Stimulated activated CD8-positive, alpha-beta memory T cell treated with anti-CD3 and anti-CD28 coated beads, Interleukin-7, amount 100 ng/mL, for 48 hours (primary cell): ENCODE results near the gene MYH8.

Experiments used
- DNase-seq, 2 donors: peaks; one replicate each; pipeline ENCODE4 v3.0.0-alpha.2; 2020; ENCODE audit warnings: low read depth in 1 of 2; ENCODE audit errors: extremely low read depth in 1 of 2

Gene MYH8

DNA sequence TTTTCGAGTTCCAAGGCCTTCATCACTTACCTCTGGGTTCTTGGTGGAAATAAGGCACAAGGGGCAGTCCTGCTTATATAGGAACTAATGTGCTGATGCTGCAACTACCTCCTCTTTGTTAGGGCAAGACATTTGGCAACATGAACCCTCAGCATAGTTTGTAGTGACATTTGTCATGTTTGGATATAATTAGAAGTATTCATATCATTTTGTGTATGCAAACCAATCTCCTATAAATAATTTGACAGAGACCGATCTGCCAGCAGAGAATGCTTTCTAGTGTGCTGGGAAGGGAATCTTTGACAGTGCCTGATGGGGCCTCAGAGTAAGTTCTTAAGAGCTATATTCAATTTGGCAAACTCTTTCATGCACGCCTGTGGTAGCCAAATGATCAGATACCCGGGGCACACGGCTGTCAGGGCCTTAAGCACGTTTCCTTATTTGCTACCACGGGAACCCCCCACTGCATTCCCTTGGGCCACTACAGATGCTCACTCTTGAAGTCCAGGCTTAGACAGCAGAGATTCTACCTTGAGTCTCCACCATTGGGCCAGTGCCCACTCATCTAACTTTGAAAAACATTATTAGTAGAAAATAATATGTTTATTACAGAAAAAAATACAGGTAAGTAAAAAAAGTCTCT is at the start of gene MYH8:
Gene MYH8, minus strand, starts transcription at position 51 of the 643 bp plus-strand sequence. CDS start 1,723 bp downstream, outside the sequence.
- no peak for DNase-seq

DNA sequence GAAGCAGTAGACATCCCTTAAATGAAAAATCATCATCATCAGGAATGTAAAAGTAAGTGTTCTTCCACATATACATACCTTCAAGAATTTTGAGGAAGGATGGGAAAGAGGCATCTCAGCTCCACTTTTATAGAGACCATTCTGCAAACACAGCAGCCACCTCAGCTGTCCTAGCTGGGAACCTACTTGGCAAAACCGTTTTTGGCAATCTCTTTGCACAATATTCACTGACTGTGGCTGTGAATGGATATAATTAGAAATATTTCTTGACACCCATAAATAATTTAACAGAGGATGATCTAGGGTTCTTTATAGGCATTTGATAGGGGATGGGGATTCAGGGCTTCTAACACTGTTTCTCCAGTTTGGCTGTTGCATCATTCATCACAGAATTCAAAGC is 47.7 kb upstream of the MYH8 start, which contains the start of gene MYH4:
Gene MYH4, minus strand, starts transcription at position 101 of the 400 bp plus-strand sequence. CDS start 2,814 bp downstream, outside the sequence.
- no peak for DNase-seq

DNA sequence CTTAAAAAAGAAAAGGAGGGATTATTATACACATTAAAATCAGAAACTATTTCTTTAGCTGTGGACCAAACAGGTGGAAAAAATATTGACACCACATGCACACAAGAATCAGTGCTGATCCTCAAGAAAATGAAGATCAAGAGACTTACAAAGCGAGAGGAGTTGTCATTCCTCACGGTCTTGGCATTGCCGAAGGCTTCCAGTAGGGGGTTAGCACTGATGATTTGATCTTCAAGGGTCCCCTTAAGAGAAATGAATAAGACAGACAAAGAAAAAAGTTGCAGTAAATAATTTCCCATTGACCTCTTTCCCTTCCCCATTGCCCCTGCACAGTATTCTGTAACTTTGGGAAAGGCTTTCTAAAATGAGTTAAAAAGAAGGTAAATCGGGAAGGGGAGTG is 41.7 kb upstream of the MYH8 start:
- no peak for DNase-seq

GRCh38 chr17:10460062-10460461 is 38.3 kb upstream of the MYH8 start:
- no peak for DNase-seq

DNA sequence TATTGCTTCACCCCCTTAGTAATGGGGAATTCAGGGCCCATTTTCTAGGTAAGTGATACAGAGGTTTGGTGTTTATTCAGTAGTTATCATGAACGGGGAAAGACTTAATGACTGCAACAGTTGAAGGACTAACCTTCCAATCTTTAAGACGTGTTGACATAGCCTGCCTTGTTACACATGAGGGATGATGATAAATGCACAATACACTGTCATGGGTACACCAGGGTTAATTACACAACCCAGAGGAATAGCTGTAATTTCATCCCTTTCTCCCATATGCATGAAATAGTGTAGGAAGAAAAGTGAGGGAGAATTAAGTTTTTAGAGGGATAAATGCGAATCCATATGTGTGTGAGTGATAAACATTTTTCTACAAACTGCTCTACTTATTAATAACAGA is 37.0 kb upstream of the MYH8 start:
- DNase-seq = no peak

DNA sequence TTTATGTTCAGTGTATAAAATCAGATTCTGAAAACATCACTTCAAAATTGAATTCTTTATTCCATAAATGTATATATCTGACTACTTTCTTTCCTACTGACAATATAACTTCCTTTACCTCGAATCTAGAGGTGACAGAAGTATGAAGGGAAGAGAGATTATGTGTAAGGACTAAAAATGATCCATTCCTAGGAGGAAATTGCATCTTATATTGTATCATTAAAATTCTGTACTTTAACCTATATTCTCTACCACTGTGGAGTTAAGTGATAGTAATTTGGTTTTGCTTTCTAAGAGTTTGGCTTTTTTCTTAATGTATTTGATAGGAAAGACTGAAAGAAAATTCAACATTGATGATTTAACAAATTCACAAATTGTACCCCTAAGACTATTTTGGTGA is 36.2 kb upstream of the MYH8 start:
- DNase-seq = no peak

GRCh38 chr17:10447026-10447931 is 25.5 kb upstream of the MYH8 start:
- DNase-seq = no peak

DNA sequence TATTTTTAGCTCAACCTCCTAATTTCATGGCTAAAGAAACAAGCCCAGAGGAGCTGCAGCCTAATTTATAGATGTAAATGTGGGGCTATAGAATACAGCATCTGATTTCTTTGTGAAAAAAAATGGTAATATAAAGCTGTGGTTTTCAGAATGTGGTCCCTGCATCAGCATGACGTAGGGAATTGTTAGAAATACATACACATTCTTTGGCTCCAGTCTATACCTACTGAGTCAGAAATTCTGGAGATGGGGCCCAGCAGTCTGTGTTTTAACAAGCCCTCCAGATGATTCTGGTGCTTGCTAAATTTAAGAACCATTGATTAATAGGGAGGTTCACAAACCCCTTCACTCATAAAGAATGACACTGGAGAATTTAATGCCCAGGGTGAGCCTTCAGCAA is 18.1 kb upstream of the MYH8 start:
- DNase-seq = no peak

DNA sequence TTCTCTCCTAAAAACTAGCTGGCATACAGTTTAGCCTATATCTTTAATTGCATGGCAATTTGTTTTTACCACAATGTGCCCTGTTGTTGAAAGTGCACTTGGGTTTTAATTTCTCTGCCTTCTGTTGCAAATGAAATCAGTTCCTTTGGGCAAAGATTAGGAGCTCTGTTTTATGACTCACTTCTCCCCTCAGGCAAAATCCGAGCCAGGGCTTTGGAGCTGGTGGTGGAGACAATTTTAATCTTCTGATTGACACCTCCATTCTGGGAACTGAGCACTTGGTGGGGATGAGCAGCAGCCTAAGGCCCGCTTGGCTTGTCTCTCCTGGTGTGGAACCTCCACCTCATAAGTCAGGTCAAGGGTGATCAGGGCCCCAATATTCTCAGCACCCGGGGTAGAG is 13.3 kb upstream of the MYH8 start:
- no peak for DNase-seq

GRCh38 chr17:10429421-10430045 is 7.8 kb upstream of the MYH8 start:
- no peak for DNase-seq

GRCh38 chr17:10428781-10429180 is 7.0 kb upstream of the MYH8 start:
- DNase-seq = no peak

DNA sequence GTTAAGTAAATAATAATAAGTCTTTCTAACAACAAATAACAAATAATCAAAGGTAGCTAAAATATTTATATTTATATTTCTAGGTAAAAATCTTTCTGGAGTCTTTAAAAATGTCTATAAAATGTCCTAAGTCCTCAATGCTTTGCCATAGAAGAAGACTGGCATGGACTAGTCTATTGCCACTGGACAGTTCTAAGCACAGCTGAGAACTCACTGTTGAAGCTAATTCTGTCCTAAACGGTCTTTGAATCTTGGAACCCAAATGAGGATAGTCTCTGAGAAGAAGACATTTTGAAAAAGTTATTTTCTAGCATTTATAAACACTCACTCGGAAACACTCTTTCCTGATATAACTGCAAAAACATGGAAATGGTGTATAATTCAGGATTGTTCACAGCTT is 539 bp downstream of the MYH8 start:
- DNase-seq = no peak

DNA sequence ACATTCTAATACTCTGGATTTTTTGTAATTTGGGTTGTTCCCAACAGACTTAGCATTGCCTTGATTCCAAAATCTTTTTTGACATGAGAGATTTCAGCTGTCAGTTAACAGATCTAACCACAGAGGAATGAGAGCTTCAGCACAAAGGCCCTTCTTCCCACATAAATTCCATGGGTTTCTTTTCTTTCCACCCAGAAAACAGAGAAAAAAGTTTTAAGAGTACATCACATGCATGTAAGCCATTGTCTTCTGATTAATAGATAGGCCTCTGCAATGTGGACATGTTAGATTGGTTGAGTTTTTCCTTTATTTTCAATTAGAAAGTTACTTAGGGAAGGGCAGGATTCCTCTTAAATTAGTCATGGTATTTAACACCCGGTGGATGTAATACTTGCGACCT is 939 bp downstream of the MYH8 start:
- no peak for DNase-seq

GRCh38 chr17:10417431-10417830 is 4.3 kb downstream of the MYH8 start:
- no peak for DNase-seq

- no peak for DNase-seq
These were observed 6.6 kb downstream of the MYH8 start for GRCh38 chr17:10415161-10415560.

- no peak for DNase-seq
These were observed 18.2 kb downstream of the MYH8 start for GRCh38 chr17:10403589-10403988.

- DNase-seq = no peak
These were observed 23.4 kb downstream of the MYH8 start for GRCh38 chr17:10398352-10398751.

DNA sequence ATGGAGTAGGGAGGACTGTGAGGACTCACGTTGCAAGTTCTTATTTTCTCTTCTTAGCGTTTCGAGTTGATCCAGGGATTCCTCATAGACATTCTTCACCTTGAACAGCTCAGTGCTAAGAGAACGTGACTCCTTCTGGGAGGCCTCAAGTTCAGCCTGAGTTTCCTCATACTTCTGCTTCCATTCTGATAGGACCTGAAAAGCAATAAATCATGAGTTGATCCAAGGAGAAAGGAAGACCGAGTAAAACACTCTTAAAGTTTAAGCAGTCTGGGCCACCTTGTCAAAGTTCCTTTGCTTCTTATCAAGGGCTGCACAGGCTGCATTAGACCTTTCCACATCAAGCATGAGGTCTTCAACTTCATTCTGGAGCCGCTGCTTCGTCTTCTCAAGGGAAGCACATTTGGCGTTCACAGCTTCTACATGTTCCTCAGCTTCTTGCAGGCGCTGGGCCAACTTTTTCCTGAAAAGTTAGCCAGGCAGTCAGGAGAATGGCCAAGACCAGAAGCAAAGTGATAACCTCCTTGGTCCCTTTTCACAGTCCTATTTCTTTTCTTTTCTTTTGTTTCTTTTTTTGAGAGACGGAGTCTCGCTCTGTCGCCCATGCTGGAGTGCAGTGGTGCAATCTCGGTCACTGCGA is 25.1 kb downstream of the MYH8 start:
- no peak for DNase-seq

GRCh38 chr17:10394201-10394887 is 27.4 kb downstream of the MYH8 start:
- no peak for DNase-seq

GRCh38 chr17:10392880-10393279 is 28.9 kb downstream of the MYH8 start:
- no peak for DNase-seq

DNA sequence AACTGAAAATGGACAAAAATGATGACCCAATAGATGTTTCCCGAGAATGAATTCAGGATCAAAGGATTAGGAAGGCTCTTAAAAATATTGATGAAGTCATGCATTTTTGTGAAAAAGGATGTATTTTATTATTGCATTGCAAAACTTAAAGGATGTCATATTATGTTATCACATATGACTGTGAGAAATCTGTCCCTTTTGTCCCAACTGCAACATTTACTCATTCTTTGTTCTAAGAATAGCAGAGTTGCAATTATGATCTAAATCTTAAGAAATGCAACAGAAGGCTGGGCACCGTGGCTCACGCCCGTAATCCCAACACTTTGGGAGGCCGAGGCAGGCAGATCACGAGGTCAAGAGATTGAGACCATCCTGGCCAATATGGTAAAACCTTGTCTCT is 35.9 kb downstream of the MYH8 start:
- DNase-seq = no peak
